Esophagus squamous epithelium (tissue), 4 donors: ENCODE measurements around the gene CALHM5.

Experiments used
- CTCF ChIP-seq, 6 experiments: fragments of 450-650 bp in 4 of 6; fragments of 200-600 bp in 2 of 6; sonication (generic) in 2 of 6; IDR thresholded peaks; one replicate each; pipeline ENCODE4 v1.5.1; 2016 to 2019; ENCODE audit warnings: antibody characterized with exemption in 6 of 6, mild to moderate bottlenecking in 4 of 6, moderate library complexity in 4 of 6
- POLR2A ChIP-seq, 4 donors: fragments of 450-650 bp; IDR thresholded peaks; one replicate each; pipeline ENCODE4 v1.6.1; 2017; ENCODE audit warnings: antibody characterized with exemption in 4 of 4, mild to moderate bottlenecking in 4 of 4, moderate library complexity in 3 of 4

- TF ChIP-seq CTCF (IDR thresholded peaks at IDR 0.05) (no peak), POLR2A (IDR thresholded peaks at IDR 0.05) (no peak)
Observed at GRCh38 chr6:116557893-116558292, 46.5 kb downstream of the CALHM5 start.
